HL-60/S4 (cell line): ENCODE measurements around the gene USP54.

Experiments used
- in situ Hi-C: fragments of 300-500 bp; cut with MboI; formaldehyde crosslinking; loops from 2 replicates; pipeline ENCODE4 v1.14.3; 2022; ENCODE audit warnings: low sequenced_read_pairs

Gene USP54

DNA sequence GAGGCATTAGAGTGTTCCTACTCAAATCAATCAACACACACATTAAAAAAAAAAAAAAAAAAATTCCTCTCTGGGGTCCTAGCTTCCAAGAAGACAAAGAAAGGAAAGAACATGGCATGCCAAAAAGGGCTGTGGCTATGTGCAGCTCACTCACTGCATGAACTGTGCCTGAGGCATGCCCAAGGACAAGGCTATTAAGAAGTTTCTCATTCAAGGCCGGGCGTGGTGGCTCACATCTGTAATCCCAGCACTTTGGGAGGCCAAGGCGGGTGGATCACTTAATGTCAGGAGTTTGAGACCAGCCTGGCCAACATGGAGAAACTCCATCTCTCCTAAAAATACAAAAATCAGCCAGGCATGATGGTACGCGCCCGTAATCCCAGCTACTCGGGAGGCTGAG lies 53.4 kb downstream of the USP54 start:
- in situ Hi-C loops = loop anchor here (25.0 kb wide), 1 partner anchor 300 kb away; no protein-coding TSS in a partner anchor

DNA sequence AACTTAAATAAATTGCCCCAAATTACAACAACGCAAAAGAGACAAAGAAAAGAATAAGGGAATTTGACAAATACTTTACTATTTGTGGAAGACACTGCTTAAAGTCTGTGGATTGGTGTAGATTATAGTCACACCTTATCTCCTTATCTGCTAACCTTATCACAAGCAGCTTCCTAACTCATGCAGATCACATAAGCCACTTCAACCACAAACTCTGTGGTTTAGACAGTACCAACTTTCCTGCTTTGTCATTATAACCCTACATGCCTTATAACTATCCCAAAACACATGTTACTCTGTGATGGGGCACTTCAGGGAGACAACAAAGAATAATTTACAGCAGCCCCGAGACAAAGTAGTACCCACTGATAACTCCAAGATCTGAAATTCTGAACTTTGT lies 53.9 kb downstream of the USP54 start:
- in situ Hi-C loops = loop anchor here (25.0 kb wide), 1 partner anchor 300 kb away; no protein-coding TSS in a partner anchor

DNA sequence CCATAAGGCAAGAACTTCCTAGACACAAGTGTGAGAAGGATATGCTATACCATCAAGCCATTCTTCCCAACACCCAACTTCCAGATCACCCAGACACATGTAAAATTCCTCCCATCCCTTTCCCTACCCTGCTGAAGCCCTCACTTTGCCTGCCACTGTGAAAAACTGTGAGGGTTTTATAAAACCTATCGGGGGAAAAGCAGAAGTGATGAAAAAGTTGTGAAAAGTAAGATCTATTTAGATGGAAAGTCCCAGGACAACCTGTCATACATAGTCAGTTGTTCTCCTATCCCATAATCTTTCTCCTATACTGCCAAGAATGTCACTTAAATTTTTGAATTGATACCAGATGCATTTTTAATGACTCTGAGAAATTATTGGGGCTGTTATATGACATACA lies 56.3 kb downstream of the USP54 start:
- in situ Hi-C loops = loop anchor here (5.0 to 25.0 kb wide), 2 partner anchors 107 to 302 kb away; partner anchors contain the start of gene MYOZ1

DNA sequence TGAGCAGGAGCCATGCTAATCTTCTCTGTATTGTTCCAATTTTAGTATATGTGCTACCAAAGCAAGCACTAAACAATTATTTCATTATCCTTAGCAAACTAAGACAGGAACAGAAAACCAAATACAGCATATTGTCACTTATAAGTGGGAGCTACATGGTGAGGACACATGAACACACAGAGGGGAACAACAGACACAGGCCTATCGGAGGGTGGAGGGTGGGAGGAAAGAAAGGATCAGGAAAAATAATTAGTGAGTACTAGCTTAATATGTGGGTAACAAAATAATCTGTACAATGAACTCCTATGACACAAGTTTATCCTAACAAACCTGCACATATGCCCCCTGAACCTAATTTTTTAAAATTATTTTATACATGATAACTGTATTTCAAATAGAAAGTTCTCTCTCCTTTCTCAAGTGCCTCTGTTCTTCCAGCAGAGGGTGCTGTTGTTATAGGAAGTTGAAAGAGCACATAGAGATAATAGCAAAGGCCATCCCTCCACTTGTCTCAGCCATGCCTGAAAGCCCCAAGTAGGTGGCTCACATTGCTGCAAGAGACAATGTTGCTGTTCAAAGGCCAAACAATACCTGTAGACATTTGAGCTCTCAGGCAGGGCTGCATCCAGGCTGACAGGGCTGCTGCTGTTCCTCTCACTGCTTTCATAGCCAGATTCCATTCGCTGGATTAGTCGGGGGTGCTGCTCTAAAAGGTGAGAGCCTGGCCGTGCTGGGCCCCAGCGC lies 61.9 kb downstream of the USP54 start:
- in situ Hi-C loops = loop anchor here (25.0 kb wide), 1 partner anchor 308 kb away; no protein-coding TSS in a partner anchor

DNA sequence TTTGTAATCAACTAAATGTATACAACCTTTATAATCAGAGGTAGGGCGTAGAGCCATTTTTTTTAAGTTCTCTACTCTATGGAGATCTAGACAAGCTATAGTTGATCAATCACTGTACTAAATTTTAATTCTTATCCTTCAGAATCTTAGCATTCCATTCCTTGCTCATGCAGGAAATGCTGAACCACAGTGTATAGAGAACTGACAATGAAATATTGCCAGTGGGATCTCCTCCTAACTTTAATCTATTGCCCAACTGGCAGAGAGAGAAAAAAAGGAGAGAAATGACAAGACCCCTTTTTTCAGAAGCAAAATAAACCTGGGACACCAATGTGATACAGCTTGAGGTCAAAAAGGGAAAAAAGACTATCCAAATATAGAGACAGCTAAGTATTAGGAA lies 68.9 kb downstream of the USP54 start:
- in situ Hi-C loops = no loop called here

DNA sequence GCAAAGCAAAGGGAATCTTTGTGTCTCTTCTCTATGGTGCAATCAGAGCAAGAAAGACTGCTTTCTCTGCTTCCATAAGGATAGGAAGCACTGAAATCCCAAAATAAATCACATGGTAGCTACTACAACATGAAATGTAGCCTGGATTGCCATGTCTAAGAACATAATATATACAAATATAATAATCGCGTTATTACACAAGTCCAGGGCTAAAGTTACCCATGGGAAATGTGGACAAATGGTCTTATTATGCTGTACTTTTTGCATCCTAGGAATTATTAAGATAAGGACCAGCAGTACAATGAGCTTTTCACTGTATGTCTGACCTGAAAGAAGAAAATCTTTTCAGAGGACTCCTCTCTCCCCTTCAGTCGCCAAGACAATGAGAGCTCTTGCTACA lies 71.8 kb downstream of the USP54 start:
- in situ Hi-C loops = no loop called here

DNA sequence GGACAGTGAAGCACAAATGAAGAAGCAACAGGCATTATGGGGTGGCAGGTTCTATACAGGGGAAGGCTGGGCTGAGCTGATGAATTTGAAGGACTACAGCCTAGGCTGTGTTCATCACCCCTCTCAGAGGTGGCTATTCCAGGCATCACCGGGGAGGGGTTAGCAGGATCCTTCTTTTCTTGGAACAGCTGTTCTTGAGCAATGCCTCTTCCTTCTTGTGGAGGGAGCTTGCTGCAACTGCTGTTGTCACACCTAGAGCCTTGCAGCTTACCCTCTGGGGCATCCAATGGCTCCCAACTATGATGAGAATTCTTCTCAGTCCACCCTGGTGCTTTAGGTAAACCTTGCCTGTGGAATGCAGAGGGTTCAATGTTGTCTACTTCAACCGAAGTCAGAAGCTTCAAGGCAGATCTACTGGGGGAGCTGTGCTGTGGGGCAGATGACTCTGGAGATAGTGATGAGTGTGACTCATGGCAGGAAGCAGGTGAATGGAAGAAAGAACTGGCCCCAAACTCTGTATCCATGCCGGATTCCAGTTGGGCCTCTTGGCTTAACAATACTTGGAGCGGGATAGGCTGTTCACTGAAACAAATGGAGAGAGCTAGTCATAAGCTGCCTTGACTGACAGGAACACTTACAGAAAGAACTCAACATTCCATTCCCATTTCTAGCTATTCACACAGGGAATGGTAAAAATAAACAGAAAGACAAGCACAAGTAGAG lies 73.8 kb downstream of the USP54 start:
- in situ Hi-C loops = no loop called here

DNA sequence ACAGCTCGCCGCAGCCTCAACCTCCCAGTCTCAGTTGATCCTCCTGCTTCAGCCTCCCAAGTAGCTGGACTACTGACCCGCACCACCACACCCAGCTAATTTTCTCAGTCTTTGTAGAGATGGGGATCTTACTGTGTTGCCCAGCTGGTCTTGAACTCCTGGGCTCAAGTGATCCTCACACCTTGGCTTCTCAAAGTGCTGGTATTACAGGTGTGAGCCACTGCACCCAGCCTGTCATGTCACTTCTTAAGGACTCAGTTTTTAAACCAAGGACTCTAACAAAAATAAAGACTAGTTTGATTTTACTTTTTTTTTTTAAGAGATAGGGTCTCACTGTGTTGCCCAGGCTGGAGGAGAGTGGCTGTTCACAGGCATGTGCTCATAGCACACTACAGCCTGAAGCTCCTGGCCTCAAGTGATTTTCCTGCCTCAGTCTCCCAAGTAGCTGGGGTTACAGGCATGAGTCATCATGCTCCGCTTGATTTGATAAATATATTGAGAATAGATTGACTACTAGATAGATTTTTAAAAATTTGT lies 78.9 kb downstream of the USP54 start:
- in situ Hi-C loops = no loop called here

DNA sequence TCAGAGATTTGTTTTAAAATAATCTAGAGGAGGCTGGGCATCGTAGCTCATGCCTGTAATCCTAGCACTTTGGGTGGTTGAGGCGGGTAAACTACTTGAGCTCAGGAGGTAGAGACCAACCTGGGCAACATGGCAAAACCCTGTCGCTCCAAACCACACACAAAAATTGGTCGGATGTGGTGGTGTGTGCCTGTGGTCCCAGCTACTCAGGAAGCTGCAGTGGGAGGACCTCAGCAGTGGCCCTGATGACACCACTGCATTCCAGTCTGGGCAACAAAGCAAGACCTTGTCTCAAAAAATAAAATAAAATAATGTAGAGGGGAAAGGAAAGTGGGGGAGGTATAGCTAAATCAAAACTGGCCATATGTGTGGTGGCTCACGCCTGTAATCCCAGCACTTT lies 81.4 kb downstream of the USP54 start:
- in situ Hi-C loops = no loop called here

DNA sequence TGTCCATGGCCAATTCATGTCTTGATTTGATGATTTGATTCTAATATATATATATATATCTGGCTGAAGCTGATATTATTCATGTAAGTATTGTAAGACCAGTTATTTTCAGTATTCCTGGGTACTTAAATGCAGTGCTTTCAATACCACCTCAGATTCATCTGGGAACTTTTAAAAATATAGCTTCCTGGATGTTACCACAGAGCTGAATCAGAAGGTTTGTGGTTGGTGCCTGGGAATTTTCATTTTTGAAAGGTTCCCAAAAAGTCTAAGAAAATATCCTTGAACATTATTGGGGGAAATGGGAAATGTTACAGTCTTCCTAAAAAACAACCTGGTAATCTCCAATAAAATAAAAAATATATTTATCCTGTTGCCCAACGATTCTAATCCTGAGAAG lies 84.7 kb downstream of the USP54 start:
- in situ Hi-C loops = no loop called here

DNA sequence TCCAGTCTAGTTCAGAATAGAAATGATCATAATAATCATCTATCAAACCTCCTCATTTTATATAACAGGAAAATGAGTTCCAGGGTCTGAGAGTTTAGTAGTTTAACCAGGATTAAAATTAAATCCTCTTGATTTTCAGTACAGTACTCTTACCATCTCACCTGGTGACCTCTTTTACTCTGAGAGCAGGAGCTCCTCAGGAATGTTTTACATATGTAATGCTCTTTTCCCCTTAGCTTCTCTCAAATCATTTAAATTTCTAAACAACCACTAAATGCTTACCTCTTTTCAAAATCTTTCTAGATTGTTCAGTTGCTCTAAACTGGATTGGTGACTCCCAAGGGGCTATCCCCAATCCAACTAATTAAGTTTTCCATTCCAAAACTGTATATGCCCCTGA lies 85.1 kb downstream of the USP54 start:
- in situ Hi-C loops = no loop called here

DNA sequence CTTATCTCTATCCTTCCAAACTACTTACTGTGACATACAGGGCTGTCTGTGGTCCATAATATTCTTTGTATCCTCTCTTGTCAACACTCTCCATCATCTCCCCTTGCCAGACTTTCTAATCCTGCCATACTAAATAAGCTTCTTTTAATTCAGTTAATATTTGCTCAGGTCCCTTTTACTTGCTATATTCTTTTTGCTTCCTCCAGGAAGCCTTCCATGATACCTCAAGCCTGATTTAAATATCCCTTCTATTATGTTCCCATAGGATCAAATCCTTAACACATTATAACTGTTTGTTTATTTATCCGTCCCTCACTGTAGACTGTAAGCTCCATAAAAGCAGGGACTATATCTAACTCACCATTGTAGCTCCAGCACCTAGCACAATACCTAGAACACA lies 88.1 kb downstream of the USP54 start:
- in situ Hi-C loops = no loop called here

DNA sequence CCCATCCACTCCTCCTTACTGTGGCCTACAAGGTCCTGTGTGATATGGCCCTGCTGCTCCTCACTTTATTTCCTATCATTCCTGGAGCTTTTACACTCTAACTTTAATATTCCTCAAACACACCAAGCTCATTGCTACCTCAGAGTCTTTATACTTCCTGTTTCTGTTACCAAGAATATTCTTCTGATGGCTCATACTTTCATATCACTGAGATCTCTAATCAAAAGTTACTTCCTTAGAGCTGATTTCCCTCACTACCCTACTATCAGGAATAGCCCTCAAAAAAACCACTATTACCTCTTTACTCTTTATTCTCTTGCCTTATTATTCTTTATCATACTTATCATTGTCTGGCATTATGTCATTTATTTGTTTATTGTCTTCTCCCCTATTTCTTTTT lies 89.5 kb downstream of the USP54 start:
- in situ Hi-C loops = no loop called here

DNA sequence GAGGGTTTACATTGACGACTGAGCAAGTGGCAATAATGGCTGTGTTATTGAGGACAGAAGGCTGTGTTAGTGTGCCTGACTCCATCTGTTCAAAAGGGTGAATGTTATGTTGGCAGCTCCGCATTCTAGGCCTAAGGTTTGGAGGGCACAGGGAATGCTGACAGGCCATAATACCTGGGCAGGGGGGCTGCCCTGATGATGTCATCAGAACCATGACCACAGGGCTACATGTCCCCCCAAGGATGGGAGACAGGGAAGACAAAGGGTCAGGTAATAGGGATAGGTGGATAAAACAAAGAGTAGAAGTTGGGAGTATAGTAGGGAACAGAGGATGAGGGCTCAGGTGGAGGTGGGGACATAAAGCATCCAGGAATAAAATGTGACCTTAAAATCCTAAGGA lies 93.5 kb downstream of the USP54 start:
- in situ Hi-C loops = no loop called here

DNA sequence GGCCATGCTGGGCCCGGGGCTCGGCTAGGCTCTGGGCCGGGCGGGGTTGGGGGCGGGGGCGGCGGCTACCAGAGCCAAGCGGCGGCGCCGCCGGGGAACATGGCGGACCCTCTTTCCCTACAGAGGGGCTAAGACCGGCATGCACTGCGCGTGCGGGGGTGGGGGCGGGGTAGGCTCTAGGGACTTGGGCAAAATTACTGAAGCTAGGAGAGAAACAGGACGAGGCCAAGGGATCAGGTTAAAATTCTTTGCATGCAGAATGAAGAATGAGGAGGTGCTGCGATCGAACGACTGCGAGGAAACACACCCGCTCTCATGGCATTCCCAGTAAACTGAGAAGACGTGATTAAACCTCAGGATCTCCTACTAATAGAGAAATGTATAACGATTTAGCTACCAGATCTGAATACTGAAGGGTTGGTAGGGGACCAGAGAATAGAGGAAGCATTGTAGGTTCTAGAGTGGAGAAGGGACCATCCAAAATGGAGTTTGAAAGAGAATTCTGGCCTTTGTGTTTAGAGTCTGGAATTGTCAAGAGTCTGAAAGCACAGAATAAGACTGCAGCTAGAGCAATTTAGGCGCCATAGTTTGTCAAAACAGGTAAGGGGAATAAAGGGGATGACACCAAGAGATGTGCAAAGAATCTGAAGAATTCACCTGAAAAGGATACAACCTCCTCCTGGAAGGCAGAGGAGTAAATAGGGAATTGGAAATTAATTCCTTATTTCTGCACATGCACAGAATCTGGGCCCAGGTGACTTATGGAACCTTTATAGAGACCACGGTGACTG lies 95.1 kb downstream of the USP54 start, which contains the start of gene PPP3CB:
Gene PPP3CB, minus strand, starts transcription at position 141 of the 791 bp plus-strand sequence. Its CDS starts 135 bp downstream, at position 6.
- in situ Hi-C loops = no loop called here

DNA sequence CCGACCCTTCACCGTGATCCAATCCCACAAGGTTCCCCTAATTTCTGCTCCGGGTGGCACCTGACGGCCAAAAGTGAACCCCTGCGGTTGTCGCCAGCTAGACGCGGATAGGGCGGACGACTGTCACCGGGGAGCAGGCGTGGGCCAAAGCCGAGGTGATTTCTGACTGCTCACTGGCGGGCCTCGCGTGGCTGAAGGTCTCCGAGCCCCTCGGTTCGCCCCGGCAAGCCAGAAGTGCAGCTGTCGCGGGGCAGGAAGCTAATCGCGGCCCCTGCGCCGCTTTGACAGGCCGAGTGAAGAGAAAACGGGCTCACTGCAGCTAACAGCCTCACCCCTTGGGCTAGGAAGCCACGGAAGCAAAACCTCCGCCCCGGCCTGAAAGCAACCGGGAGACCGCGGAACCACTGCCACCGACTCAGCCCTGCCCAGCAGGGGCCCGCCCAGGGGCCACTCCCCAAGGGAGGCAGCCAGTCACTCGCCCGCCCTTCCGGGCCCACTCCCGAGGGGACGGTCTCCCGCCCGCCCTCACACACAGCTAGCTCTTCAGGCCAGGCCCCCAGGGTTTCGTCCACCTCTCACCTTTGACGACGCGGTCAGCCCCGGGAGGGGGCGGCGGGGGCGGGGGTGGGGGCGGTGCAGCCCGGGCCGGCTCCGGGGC lies 95.8 kb downstream of the USP54 start:
- in situ Hi-C loops = no loop called here

DNA sequence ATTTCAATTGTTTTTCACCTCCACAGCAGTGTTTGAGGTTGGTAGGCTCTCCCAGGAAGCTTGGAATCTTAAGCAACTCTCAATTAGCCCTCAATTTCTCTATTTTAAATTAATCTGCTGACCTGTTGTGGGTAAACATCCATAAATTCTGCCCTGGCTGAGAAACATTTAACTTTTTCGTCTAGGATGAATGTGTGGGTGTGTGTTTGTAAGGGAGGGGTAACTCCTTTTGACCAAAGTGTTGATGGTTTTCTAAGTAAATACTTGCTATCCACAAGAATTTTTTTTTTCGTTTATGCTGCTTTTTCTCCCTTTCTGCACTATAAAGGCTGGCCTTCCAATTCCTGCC lies 96.3 kb downstream of the USP54 start:
- in situ Hi-C loops = no loop called here

DNA sequence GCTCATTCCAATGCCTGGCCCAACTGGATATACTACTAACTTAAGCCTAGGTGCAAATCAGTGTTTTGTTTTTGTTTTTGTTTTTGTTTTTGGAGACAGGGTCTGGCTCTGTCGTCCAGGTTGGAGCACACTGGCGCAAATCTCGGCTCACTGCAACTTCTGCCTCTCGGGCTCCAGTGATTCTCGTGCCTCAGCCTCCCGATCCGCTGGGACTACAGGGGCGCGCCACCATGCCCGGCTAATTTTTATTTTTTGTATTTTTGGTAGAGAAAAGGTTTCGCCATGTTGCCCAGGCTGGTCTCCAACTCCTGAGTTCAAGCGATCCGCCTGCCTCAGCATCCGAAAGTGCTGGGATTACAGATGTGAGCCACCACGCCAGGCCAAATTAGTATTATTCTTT lies 96.9 kb downstream of the USP54 start:
- in situ Hi-C loops = no loop called here

DNA sequence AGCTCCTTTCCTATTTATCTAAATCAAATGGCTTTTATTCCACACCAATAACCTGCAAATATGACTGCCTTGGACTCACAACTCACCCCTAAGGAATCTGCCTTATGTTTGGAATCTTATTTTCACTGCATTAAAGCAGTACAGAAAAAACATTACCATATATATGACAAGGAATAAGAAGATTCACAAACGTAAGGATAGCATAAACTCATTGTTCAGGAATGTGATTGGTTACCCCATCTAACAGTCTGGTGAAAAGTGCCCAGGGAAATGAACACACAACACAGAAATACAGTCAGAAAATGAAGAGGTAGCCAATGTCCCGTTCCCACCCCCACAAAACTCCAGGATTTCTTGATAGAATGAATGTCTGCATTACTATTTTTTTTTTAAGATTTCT lies 97.4 kb downstream of the USP54 start:
- in situ Hi-C loops = no loop called here

DNA sequence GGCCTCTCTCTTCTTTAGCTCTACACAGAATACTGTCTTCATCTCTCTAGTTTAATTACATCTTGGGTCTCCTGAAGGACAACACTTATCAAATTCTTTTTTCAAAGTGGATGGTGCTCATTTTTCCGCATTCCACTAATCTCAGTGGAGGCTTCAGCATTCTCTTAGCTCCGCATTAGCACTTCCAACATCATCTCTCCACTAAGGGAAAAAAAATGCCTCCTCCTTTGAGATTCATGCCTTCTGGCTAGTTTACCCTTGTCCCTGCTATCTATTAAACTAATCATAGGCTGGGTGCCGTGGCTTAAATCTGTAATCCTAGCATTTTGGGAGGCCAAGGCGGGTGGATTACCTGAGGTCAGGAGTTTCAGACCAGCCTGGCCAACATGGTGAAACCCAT lies 104.5 kb downstream of the USP54 start:
- in situ Hi-C loops = no loop called here

DNA sequence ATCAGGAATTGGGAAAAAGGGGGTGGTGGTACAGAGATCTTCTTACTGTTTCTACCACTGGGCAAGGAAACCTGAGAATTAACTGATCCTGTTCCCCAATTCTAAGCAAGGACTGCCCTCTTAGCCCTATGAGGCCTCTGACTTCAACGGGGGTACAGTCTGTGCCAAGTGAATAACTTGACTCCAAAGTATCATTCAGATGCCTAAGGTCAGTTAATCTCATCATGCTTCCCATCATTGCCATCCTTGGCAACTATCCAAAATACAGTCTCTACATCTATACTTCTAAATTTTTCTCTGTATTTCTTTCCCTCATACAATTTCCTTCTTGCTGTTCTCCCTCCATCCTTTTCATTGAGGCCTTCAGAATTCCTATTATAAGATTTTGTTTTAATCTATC lies 105.8 kb downstream of the USP54 start:
- in situ Hi-C loops = no loop called here
